Smooth muscle cell (in vitro differentiated cells): ENCODE data around the gene TRIM17. TPM values are rescaled to one million over a fixed set of nuclear protein-coding genes. Genes with fewer than 3 reads are reported as not detected.
A peak's percentile ranks its signal among the peaks of the same experiment; 100 is the strongest.

Experiments
- DNase-seq: peaks from one replicate; lab custom pipeline; 2025; ENCODE audit not compliant: unreplicated experiment; lab: John Stamatoyannopoulos, UW
- H2AFZ ChIP-seq: fragments of 200-600 bp; sonication (generic); 2 replicates; pipeline ENCODE4 v1.6.0; 2016; ENCODE audit warnings: antibody characterized with exemption, low read depth, mild to moderate bottlenecking
- H3F3A ChIP-seq: fragments of 200-600 bp; sonication (generic); 2 replicates; pipeline ENCODE4 v1.6.0; 2017; ENCODE audit warnings: antibody characterized with exemption, low read depth
- H3K27ac ChIP-seq: fragments of 200-600 bp; sonication (generic); 2 replicates; pipeline ENCODE4 v1.5.1; 2016; ENCODE audit warnings: low read depth, mild to moderate bottlenecking
- H3K27me3 ChIP-seq: fragments of 200-600 bp; sonication (generic); 2 replicates; pipeline ENCODE4 v1.6.1; 2016; ENCODE audit warnings: low read depth, mild to moderate bottlenecking
- H3K36me3 ChIP-seq: fragments of 200-600 bp; sonication (generic); 2 replicates; pipeline ENCODE4 v1.5.1; 2016; ENCODE audit warnings: low read depth
- H3K4me1 ChIP-seq: fragments of 200-600 bp; sonication (generic); 2 replicates; pipeline ENCODE4 v1.5.1; 2016; ENCODE audit warnings: low read depth
- H3K4me2 ChIP-seq: fragments of 200-600 bp; sonication (generic); 2 replicates; pipeline ENCODE4 v1.6.0; 2016; ENCODE audit warnings: mild to moderate bottlenecking
- H3K4me3 ChIP-seq: fragments of 200-600 bp; sonication (generic); 2 replicates; pipeline ENCODE4 v1.5.1; 2016; ENCODE audit warnings: mild to moderate bottlenecking
- H3K79me2 ChIP-seq: fragments of 200-600 bp; sonication (generic); 2 replicates; pipeline ENCODE4 v1.6.0; 2016; ENCODE audit warnings: low read depth, mild to moderate bottlenecking
- H3K9ac ChIP-seq: fragments of 200-600 bp; sonication (generic); 2 replicates; pipeline ENCODE4 v1.6.0; 2016; ENCODE audit warnings: low read depth
- H3K9me3 ChIP-seq: fragments of 200-600 bp; sonication (generic); replicated peaks from 2 replicates; pipeline ENCODE4 v1.5.1; 2016; ENCODE audit warnings: low read depth
- H4K20me1 ChIP-seq: fragments of 200-600 bp; sonication (generic); 2 replicates; pipeline ENCODE4 v1.6.0; 2016; ENCODE audit warnings: low read depth
- CTCF ChIP-seq: fragments of 200-600 bp; sonication (generic); IDR thresholded peaks from 2 replicates; pipeline ENCODE4 v1.5.1; 2017; ENCODE audit warnings: borderline replicate concordance, mild to moderate bottlenecking, antibody characterized with exemption; ENCODE audit not compliant: insufficient read depth, poor library complexity, severe bottlenecking
- WGBS: methylation state at CpG from one replicate; pipeline ENCODE4 v1.1.7; 2016; ENCODE audit warnings: low lambda C conversion rate; 5-methylcytosine and 5-hydroxymethylcytosine counted together
- polyA plus RNA-seq: library from polyadenylated mRNA; unstranded; fragments of >200 nt; fragmentation: Nextera tagmentation; extraction: Ambion mirVana; gene quantifications from 2 replicates; pipeline ENCODE4 v1.2.1, GENCODE V29; 2016
- total RNA-seq: library from RNA; depleted of rRNA; stranded (reverse); fragments of >200 nt; gene quantifications from 2 replicates; pipeline ENCODE4 v1.2.3, GENCODE V29; 2014

TRIM17 gene, protein sequence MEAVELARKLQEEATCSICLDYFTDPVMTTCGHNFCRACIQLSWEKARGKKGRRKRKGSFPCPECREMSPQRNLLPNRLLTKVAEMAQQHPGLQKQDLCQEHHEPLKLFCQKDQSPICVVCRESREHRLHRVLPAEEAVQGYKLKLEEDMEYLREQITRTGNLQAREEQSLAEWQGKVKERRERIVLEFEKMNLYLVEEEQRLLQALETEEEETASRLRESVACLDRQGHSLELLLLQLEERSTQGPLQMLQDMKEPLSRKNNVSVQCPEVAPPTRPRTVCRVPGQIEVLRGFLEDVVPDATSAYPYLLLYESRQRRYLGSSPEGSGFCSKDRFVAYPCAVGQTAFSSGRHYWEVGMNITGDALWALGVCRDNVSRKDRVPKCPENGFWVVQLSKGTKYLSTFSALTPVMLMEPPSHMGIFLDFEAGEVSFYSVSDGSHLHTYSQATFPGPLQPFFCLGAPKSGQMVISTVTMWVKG
- 1.4 and 1.6 TPM in 2 replicates for total RNA-seq
- 1.5 and 4.4 TPM in 2 replicates for polyA plus RNA-seq

DNA sequence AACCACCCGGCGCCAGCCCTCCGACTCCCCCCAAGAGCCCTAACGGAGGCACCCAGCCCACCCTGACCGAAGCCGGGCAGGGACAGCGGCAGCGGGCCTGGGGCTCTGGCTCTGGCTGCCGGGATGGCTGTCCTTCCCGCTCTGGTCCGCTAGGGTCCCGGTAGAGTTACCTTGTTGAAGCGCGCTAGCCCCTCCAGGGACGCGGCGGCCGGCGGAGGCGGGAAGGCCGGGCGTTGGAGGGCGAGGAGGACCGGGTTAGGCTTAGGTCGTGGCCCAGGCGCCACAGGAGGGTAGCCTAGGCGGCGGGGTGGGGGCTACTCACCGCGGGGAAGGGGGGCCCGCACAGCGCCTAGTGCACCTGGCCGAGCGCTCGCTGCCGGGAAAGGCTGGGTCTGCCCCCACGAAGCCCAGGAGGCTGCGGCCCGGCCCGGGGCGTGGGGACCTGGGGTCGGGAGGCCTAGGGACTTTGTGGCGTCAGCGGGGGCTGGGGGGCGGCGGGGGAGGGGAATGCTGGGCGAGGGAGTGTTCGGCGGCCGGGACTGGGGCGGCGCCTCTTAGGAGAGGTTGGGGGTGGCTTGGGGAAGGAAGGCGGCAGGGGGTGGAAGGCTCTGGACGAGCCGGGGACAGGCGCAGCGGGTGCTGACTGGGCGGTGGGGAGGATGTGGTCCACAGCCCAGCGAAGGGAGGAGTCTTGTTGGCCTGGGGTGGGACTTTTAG, at the start of gene TRIM17:
TRIM17 (minus strand) TSS at position 645 of the 717 bp plus-strand sequence. CDS start 1,789 bp downstream, outside the sequence.
- peak within 1 kb of the TSS; percentile 74 for H3K27ac ChIP-seq
- H3K79me2 ChIP-seq: no peaks in the 10 kb centered on the region
- peak within 1 kb of the TSS; percentile 94 for H3K4me2 ChIP-seq
- H3K27me3 ChIP-seq: no peaks in the 10 kb centered on the region
- 1% methylated on average over 20 of the region's 59 CpGs for WGBS
- no peaks in the 10 kb centered on the region for H4K20me1 ChIP-seq
- peak; percentile 44 for TF ChIP-seq CTCF
- H3K4me3 ChIP-seq: peak within 1 kb of the TSS; percentile 68
- H3K4me1 ChIP-seq: peaks cover 13% of the 10 kb centered on the region
- H3K9me3 ChIP-seq: no peaks in the 10 kb centered on the region
- DNase-seq: no peak
- H3K9ac ChIP-seq: peak within 1 kb of the TSS; percentile 51
- peaks cover 4% of the 10 kb centered on the region for H3F3A ChIP-seq
- peak within 1 kb of the TSS; percentile 76 for H2AFZ ChIP-seq
- H3K36me3 ChIP-seq: no peaks in the 10 kb centered on the region

GRCh38 chr1:228465571-228466146, 49.0 kb upstream of the TRIM17 start:
- Histone ChIP-seq H3F3A (no peaks in the 10 kb centered on the region), H3K4me1 (no peaks in the 10 kb centered on the region), H3K9me3 (no peaks in the 10 kb centered on the region), H3K36me3 (no peaks in the 10 kb centered on the region), H3K4me3 (peak overlapping the region; percentile 49), H4K20me1 (no peaks in the 10 kb centered on the region), H3K4me2 (peak overlapping the region; percentile 83), H3K27me3 (peaks cover 92% of the 10 kb centered on the region), H3K79me2 (no peaks in the 10 kb centered on the region), H3K9ac (no peak overlapping the region), H2AFZ (no peak overlapping the region), H3K27ac (no peak overlapping the region)
- TF ChIP-seq CTCF: no peak
- WGBS: 78% methylated on average over 8 of the region's 8 CpGs
- no peak for DNase-seq

DNA sequence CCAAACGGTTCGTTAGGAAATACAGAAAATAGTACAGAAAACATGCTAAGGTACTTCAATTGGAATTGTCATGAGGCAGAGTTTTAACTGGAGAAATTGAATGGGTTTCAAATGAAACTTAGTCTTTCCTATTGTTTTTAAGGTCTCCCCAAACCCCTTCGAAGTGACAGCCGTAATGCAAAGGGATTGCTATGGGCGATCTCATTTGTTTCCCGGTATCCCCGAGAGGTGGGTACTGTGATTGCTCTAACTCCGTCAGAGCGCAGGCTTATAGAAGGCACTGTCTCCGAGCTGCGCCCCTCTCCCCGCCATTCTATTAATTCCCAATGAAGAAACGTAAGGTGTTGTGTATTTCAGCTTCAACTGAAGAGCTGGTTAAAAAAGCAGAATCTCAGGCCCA, 48.5 kb upstream of the TRIM17 start:
- no peaks in the 10 kb centered on the region for H3F3A ChIP-seq
- no peaks in the 10 kb centered on the region for H3K9me3 ChIP-seq
- H3K79me2 ChIP-seq: no peaks in the 10 kb centered on the region
- 47% methylated on average over 13 of the region's 13 CpGs for WGBS
- H3K4me2 ChIP-seq: peak overlapping the region; percentile 83
- H4K20me1 ChIP-seq: no peaks in the 10 kb centered on the region
- no peak overlapping the region for H3K9ac ChIP-seq
- H3K4me3 ChIP-seq: peak overlapping the region; percentile 49
- H3K4me1 ChIP-seq: no peaks in the 10 kb centered on the region
- H3K36me3 ChIP-seq: no peaks in the 10 kb centered on the region
- TF ChIP-seq CTCF: no peak
- DNase-seq: no peak
- no peak overlapping the region for H3K27ac ChIP-seq
- peaks cover 97% of the 10 kb centered on the region for H3K27me3 ChIP-seq
- H2AFZ ChIP-seq: peak overlapping the region; percentile 70
